ENCODE data around the gene VPS4B. TPM values are rescaled to one million over a fixed set of nuclear protein-coding genes. Genes with fewer than 3 reads are reported as not detected.

VPS4B gene
- total RNA-seq, 1 experiment from 2014 or later: 59.7 TPM

DNA sequence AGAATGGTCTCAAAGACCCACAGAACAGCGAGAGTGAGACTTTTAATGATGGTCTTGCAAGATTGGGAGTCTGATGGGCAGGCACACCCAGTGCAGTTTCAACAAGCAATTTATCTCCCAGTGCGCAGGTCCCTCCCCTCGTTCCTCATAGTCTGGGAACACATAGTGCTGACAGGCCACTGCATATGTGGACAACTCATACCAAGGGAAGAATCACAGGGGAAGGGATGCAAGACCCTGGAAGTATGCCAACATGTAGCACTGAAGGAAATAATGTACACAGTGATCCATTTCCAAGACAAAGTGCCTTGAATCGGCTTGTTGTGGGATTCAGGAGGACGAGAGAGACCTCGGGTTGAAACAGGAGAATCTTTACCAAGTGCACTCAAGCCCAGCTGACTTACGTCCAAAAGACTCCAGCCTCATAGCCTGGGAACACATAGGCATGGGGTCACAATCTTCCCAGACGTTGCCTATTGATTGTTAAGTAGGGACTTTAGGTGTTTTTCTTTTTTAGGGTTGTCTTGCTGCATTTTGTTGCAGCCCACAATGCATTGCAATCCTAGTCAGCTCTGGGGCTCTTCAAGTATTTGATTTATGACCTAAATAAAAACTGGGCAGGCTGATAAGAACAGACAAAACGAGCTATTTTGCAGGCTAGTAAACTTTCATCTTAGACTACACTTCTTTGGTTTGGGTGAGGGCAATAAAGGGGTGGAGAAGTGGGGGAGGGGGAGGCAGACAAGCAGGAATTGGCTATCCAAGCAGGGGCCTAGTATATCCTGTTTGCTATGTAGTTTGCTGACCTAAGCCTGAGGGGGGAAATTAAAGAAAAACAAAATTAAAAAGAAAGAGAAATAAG, 29.8 kb upstream of the VPS4B start:
- H3K4me2 ChIP-seq: peak overlapping the region; percentile 77
- TF ChIP-seq, protein P1, sequence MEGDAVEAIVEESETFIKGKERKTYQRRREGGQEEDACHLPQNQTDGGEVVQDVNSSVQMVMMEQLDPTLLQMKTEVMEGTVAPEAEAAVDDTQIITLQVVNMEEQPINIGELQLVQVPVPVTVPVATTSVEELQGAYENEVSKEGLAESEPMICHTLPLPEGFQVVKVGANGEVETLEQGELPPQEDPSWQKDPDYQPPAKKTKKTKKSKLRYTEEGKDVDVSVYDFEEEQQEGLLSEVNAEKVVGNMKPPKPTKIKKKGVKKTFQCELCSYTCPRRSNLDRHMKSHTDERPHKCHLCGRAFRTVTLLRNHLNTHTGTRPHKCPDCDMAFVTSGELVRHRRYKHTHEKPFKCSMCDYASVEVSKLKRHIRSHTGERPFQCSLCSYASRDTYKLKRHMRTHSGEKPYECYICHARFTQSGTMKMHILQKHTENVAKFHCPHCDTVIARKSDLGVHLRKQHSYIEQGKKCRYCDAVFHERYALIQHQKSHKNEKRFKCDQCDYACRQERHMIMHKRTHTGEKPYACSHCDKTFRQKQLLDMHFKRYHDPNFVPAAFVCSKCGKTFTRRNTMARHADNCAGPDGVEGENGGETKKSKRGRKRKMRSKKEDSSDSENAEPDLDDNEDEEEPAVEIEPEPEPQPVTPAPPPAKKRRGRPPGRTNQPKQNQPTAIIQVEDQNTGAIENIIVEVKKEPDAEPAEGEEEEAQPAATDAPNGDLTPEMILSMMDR (conservative IDR thresholded peaks at IDR 0.05): no peak
- no peak for TF ChIP-seq EZH2 (IDR thresholded peaks at IDR 0.05; ENCODE audit: low read depth)
- H3K79me2 ChIP-seq (ENCODE audit: low read depth): no peaks in the 10 kb centered on the region
- no peaks in the 10 kb centered on the region for H3K36me3 ChIP-seq (ENCODE audit: low read depth)
- H2AFZ ChIP-seq: no peak overlapping the region
- CTCF ChIA-PET: interaction anchor here (0.6 kb wide), 1 partner anchor 38 kb away, joined by 3 read pairs; no protein-coding TSS in a partner anchor
- peak in 1 of 2 experiments; percentile 61 for DNase-seq
- no peaks in the 10 kb centered on the region for H3K9me2 ChIP-seq (ENCODE audit: insufficient read depth)
- H3K27me3 ChIP-seq (ENCODE audit: insufficient read depth, low read depth): no peaks in the 10 kb centered on the region
- H3F3A ChIP-seq (ENCODE audit: insufficient read depth, low read depth): peaks cover 31% of the 10 kb centered on the region
- no peaks in the 10 kb centered on the region for H4K20me1 ChIP-seq (ENCODE audit: insufficient read depth)
- peak overlapping the region; percentile 86 for H3K27ac ChIP-seq
- peaks cover 46% of the 10 kb centered on the region for H3K4me1 ChIP-seq (replicated peaks; ENCODE audit: insufficient read depth)
- no peak overlapping the region for H3K4me3 ChIP-seq
- intact Hi-C loops (cut with micrococcal nuclease; ENCODE audit: unreplicated experiment): no loop called here
- POLR2A ChIA-PET (ENCODE audit: unreplicated experiment): no interaction called here
- no peaks in the 10 kb centered on the region for H3K9me3 ChIP-seq (ENCODE audit: insufficient read depth, low read depth)
- BruUV-seq (replicated peaks): no TSS peak

DNA sequence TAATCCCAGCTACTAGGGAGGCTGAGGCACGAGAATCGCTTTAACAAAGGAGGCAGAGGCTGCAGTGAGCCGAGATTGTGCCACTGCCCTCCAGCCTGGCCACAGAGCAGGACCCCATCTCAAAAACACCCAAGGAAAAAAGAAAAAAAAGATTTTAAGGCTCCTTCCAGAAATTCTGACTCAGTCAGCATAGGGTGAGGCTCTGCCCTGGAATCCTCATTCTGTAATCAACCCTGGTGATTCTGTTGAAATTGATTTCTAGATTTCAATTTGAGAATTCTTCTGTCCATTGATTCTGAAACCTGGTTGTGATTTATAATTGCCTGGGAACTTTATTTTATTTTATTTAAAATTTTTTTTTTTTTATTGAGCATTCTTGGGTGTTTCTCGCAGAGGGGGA, 27.1 kb upstream of the VPS4B start:
- no peak overlapping the region for H3K4me3 ChIP-seq
- ChIA-PET POLR2A (ENCODE audit: unreplicated experiment) (no interaction called here), CTCF (no interaction called here)
- H3K9me3 ChIP-seq (ENCODE audit: insufficient read depth, low read depth): no peaks in the 10 kb centered on the region
- no peaks in the 10 kb centered on the region for H3K36me3 ChIP-seq (ENCODE audit: low read depth)
- TF ChIP-seq, protein P1 (conservative IDR thresholded peaks at IDR 0.05): no peak
- TF ChIP-seq EZH2 (IDR thresholded peaks at IDR 0.05; ENCODE audit: low read depth): no peak
- H3K4me2 ChIP-seq: no peak overlapping the region
- no peak overlapping the region for H3K27ac ChIP-seq
- H3K4me1 ChIP-seq (replicated peaks; ENCODE audit: insufficient read depth): peaks cover 41% of the 10 kb centered on the region
- intact Hi-C loops (cut with micrococcal nuclease; ENCODE audit: unreplicated experiment): no loop called here
- no peaks in the 10 kb centered on the region for H4K20me1 ChIP-seq (ENCODE audit: insufficient read depth)
- H3K27me3 ChIP-seq (ENCODE audit: insufficient read depth, low read depth): no peaks in the 10 kb centered on the region
- no peaks in the 10 kb centered on the region for H3K79me2 ChIP-seq (ENCODE audit: low read depth)
- BruUV-seq (replicated peaks): no TSS peak
- no peak for DNase-seq
- H3K9me2 ChIP-seq (ENCODE audit: insufficient read depth): no peaks in the 10 kb centered on the region
- H3F3A ChIP-seq (ENCODE audit: insufficient read depth, low read depth): peaks cover 17% of the 10 kb centered on the region
- H2AFZ ChIP-seq: no peak overlapping the region

DNA sequence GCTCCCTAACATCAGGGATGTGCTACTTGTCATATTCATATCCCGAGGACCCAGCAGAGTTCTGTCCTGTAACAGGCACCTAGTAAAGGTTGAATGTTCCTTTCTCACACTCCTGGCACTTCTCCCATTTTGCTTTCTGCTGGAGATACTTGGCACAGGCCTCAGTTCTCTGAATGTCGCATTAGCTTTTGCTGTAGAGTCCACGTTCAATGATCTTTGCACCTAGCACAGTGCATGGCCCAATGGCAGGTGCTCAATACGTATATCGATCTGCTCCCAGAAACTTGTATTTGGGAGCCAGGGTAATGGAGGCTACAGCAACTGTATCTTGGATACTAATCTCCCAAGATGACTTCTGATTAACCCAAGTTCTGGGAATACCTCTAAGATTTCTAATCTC, 24.8 kb upstream of the VPS4B start:
- POLR2A ChIA-PET (ENCODE audit: unreplicated experiment): no interaction called here
- CTCF ChIA-PET: no interaction called here
- H3K4me3 ChIP-seq: no peak overlapping the region
- no peaks in the 10 kb centered on the region for H3K9me2 ChIP-seq (ENCODE audit: insufficient read depth)
- intact Hi-C loops (cut with micrococcal nuclease; ENCODE audit: unreplicated experiment): no loop called here
- H3K27ac ChIP-seq: no peak overlapping the region
- no peaks in the 10 kb centered on the region for H3K36me3 ChIP-seq (ENCODE audit: low read depth)
- no peak overlapping the region for H3K4me2 ChIP-seq
- no TSS peak for BruUV-seq (replicated peaks)
- 0 out of 2 replicates have a peak, but pooled peaks cover 5% of the 10 kb centered on the region for H3F3A ChIP-seq (ENCODE audit: insufficient read depth, low read depth)
- H3K27me3 ChIP-seq (ENCODE audit: insufficient read depth, low read depth): no peaks in the 10 kb centered on the region
- H4K20me1 ChIP-seq (ENCODE audit: insufficient read depth): no peaks in the 10 kb centered on the region
- peaks cover 29% of the 10 kb centered on the region for H3K4me1 ChIP-seq (replicated peaks; ENCODE audit: insufficient read depth)
- peak overlapping the region; percentile 16; the same call in 1 of the 2 replicates for H2AFZ ChIP-seq
- no peak for DNase-seq
- TF ChIP-seq EZH2 (IDR thresholded peaks at IDR 0.05; ENCODE audit: low read depth): no peak
- TF ChIP-seq, protein P1 (conservative IDR thresholded peaks at IDR 0.05): no peak
- H3K9me3 ChIP-seq (ENCODE audit: insufficient read depth, low read depth): no peaks in the 10 kb centered on the region
- no peaks in the 10 kb centered on the region for H3K79me2 ChIP-seq (ENCODE audit: low read depth)

All from PC-9 (cell line).